ENCODE data around the gene SLCO1B1.

SLCO1B1 gene

DNA sequence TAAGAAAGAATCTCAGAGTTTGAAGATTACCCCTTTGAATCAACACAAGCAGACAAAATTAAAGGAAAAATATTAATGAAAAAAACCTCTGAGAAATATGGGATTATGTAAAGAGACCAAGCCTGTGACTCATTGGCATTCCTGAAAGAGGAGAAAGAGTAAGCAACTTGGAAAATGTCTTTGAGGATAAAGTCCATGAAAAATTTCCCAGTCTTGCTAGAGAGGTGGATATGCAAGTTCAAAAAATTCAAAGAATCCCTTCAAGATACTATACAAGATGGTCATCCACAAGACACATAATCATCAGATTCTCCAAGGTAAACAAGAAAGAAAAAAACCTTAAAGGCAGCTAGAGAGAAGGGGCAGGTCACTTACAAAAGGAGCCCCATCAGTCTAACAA lies 13.3 kb downstream of the SLCO1B1 start:
- TF ChIP-seq, protein P1, sequence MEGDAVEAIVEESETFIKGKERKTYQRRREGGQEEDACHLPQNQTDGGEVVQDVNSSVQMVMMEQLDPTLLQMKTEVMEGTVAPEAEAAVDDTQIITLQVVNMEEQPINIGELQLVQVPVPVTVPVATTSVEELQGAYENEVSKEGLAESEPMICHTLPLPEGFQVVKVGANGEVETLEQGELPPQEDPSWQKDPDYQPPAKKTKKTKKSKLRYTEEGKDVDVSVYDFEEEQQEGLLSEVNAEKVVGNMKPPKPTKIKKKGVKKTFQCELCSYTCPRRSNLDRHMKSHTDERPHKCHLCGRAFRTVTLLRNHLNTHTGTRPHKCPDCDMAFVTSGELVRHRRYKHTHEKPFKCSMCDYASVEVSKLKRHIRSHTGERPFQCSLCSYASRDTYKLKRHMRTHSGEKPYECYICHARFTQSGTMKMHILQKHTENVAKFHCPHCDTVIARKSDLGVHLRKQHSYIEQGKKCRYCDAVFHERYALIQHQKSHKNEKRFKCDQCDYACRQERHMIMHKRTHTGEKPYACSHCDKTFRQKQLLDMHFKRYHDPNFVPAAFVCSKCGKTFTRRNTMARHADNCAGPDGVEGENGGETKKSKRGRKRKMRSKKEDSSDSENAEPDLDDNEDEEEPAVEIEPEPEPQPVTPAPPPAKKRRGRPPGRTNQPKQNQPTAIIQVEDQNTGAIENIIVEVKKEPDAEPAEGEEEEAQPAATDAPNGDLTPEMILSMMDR (IDR thresholded peaks at IDR 0.05), result no peak

DNA sequence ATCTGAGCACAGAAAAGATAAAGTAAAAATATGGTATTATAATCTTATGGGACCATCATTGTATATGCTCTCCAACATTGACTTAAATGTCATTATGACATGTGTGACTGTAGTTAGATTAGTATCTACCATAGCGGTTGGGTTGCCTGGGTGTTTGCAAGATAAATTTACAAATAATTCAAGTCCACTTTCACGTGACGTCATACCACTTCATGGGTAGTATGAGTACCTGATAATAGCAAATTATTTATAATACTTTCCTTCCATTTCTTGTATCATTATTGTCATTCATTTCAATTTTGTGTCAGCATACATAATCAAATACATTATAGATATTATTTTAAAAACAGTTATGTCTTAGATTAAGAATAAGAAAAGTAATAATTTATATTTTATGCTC lies 20.2 kb downstream of the SLCO1B1 start:
- TF ChIP-seq, protein P1 (IDR thresholded peaks at IDR 0.05), result no peak

DNA sequence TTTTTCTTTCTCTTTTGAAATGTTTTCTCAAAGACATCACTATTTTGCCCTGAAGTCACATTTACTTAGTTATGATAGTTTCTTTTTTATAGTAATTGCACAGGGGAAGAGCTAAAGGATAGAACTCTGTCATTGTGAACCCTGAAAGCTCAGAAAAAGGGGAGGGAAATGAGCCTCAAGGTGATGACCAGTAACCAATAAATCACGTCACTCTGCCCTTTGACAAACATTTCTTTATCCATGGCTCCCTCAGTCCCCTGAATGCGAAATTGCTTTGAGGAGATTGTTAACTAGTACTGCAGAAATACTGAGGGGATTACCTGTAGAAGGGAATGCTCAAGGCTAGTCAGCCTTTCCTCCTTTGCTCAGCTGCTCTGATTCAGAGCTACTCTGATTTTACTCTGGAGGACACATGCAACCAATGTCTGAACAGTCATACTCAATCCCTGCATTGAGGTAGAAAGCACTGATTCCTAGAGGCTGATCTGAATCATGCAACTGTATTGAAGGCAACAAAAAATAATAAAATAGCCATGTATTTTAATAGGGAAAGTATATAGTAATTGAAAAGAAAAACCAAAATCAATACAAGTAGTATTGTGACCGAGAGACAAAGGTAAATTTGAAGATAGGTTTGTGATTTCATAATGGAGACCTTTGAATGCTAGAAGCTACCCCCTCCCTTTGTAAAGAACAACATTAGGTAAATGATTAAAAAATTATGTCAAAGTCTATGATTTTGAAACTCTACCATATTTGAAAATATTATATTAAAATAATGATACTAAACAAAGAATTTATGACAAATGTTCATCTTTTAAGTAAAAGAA lies 24.7 kb downstream of the SLCO1B1 start:
- TF ChIP-seq, protein P1 (IDR thresholded peaks at IDR 0.05), result no peak

DNA sequence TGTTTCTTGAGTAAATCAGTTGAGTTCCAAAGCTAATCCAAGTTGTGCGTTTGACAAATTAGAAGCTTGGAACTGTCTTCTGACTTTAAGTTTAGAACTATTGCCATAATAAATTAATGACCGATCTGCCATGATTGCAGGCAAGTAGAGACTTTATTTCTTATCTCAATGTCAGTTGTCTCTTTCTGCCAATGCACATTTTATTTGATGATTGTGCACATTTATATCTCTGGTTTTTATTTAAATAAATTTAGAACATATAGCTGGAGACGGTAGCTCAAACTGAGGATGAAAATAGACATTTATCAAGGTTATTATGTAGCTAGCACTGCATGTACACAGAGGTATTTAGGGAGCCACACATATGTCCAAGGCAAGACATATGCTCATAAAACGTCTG lies 34.1 kb downstream of the SLCO1B1 start:
- TF ChIP-seq, protein P1 (IDR thresholded peaks at IDR 0.05), result no peak

DNA sequence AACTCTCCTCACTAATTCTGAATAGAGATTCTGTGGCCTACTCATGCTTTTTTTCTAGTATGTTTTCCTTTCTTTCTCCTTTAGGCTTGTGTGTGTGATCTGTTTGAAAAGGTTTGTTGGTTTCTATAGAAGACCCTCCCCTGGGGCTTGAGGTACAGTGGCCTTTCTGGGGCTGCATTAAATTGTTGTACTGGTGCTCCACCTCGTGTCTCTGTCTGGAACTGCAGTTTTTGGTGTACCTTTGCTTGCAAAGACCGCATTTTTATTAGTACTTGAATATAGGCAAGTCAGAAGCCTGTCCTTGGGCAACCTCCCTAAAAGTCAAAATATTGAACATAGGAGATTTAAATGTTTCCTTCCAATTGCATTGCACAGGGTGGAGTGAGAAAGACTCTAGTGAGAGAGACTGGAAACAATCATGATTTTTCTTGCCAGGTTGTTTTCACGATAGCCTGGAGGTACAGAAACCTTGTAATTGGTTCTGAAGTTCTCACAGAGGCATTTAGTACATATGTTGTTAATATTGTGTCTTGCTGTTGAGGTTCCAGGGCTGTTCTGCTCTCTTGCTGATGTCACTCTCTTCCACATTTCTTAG lies 39.0 kb downstream of the SLCO1B1 start:
- TF ChIP-seq, protein P1 (IDR thresholded peaks at IDR 0.05), result peak; percentile 86

DNA sequence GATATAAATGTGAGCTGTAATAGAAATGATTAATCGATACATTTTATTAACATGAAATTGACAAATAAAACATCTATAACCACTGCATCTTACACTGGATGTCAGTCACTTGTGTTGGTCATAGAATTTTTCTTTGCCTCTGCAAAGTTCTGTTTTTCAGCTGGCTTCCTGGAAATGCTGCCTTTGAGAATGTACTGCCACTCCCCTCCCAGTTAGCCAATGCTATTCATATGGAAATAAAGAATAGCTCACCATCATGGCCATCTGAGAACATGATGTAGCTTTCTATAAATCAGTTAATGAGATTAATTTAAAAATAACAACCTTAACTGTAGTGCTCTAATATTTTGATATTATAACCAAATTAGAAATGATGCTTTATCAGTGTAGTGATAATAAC lies 41.1 kb downstream of the SLCO1B1 start:
- TF ChIP-seq, protein P1 (IDR thresholded peaks at IDR 0.05), result no peak

DNA sequence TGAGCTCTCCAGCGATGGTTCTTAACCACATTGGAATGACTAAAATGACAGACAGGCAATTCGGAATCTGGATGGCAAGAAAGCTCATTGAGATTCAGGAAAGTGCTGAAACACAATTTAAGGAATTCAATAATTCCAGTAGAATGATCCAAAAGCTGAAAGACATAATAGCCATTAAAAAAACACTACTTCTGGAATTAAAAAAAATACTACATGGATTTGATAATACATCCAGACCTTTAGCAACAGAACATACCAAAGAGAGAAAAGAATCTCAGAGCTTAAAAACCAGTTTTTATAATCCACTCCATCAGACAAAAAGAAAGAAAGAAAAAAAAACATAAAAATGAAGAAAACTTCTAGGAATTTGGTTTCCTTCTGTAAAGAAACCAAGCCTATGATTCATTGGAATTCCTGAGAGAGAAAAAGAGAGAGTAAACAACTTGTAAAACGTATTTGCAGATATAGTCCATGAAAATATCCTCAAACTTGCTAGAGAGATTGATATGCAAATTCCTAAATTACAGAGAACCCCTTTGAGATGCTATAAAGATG lies 52.8 kb downstream of the SLCO1B1 start:
- TF ChIP-seq, protein P1 (IDR thresholded peaks at IDR 0.05), result no peak

Data from LNCAP (cell line).